HEK293 (cell line): ENCODE results near the gene CEP104.

ENCODE experiments used
- CTCF ChIA-PET: fragments of 350-600 bp; formaldehyde crosslinking; extraction: SDS; loops from one replicate; lab custom pipeline; 2021; ENCODE audit warnings: antibody characterized with exemption; lab: Yijun Ruan, JAX
- POLR2A ChIA-PET: fragments of 300-600 bp; formaldehyde crosslinking; extraction: SDS; loops from one replicate; lab custom pipeline; 2020; ENCODE audit warnings: antibody characterized with exemption, inconsistent platforms; lab: Yijun Ruan, JAX
- H3K27ac ChIP-seq: fragments of 200-500 bp; sonication (Bioruptor generic); 2 replicates; pipeline ENCODE4 v1.5.1; 2014; ENCODE audit warnings: low read depth, low read length, control low read depth, inconsistent platforms; ENCODE audit errors: extremely low read depth
- H3K36me3 ChIP-seq, 2 experiments: fragments of 200-500 bp in 1 of 2; sonication (Bioruptor generic) in 1 of 2; 1 replicate in 1 of 2; 2 replicates in 1 of 2; pipeline ENCODE4 v1.5.1; 2014 to 2017; ENCODE audit warnings: inconsistent platforms in 2 of 2, low read length in 2 of 2; ENCODE audit not compliant: control insufficient read depth in 2 of 2, insufficient read depth in 1 of 2
- H3K4me1 ChIP-seq: fragments of 200-500 bp; sonication (Bioruptor generic); 2 replicates; pipeline ENCODE4 v1.5.1; 2014; ENCODE audit warnings: mild to moderate bottlenecking, low read length, inconsistent platforms; ENCODE audit not compliant: control insufficient read depth, insufficient read depth
- H3K4me3 ChIP-seq: 2 replicates; pipeline ENCODE4 v1.5.1; 2011; ENCODE audit warnings: low read depth, mild to moderate bottlenecking, control low read depth, low read length, moderate library complexity
- H3K9me3 ChIP-seq: fragments of 200-500 bp; sonication (Bioruptor generic); 2 replicates; pipeline ENCODE4 v1.5.1; 2014; ENCODE audit warnings: low read depth, low read length, inconsistent platforms; ENCODE audit not compliant: control insufficient read depth, insufficient read depth
- FEZF1 ChIP-seq: fragments of 450-650 bp; formaldehyde crosslinking; IDR thresholded peaks from 2 replicates; pipeline ENCODE4 v1.5.1; 2016; ENCODE audit warnings: missing biosample characterization, missing genetic modification characterization
- MEIS1 ChIP-seq: sonication (generic); formaldehyde crosslinking; IDR thresholded peaks from 2 replicates; pipeline ENCODE4 v1.8.1; 2022; ENCODE audit warnings: missing genetic modification reagents, mild to moderate bottlenecking, borderline replicate concordance
- OVOL3 ChIP-seq: fragments of 450-650 bp; formaldehyde crosslinking; IDR thresholded peaks from 2 replicates; pipeline ENCODE4 v1.5.1; 2016; ENCODE audit warnings: missing biosample characterization, missing genetic modification characterization
- PRDM1 ChIP-seq: fragments of 450-650 bp; formaldehyde crosslinking; IDR thresholded peaks from 2 replicates; pipeline ENCODE4; 2016; ENCODE audit warnings: missing biosample characterization, missing genetic modification characterization
- SP7 ChIP-seq: fragments of 450-650 bp; formaldehyde crosslinking; IDR thresholded peaks from 2 replicates; pipeline ENCODE4 v1.5.1; 2016; ENCODE audit warnings: missing biosample characterization, missing genetic modification characterization
- TRIM28 ChIP-seq: IDR thresholded peaks from 2 replicates; pipeline ENCODE4 v1.6.1; 2011; ENCODE audit warnings: low read length, control low read depth, borderline replicate concordance
- WT1 ChIP-seq: fragments of 450-650 bp; formaldehyde crosslinking; IDR thresholded peaks from 2 replicates; pipeline ENCODE4 v1.5.1; 2016; ENCODE audit warnings: missing biosample characterization, missing genetic modification characterization
- ZFP41 ChIP-seq: fragments of 450-650 bp; formaldehyde crosslinking; IDR thresholded peaks from 2 replicates; pipeline ENCODE4 v1.5.1; 2016; ENCODE audit warnings: missing biosample characterization, missing genetic modification characterization, borderline replicate concordance
- ZFP69B ChIP-seq: fragments of 450-650 bp; formaldehyde crosslinking; IDR thresholded peaks from 2 replicates; pipeline ENCODE4 v1.5.1; 2016; ENCODE audit warnings: missing biosample characterization, missing genetic modification characterization
- ZNF112 ChIP-seq: fragments of 450-650 bp; formaldehyde crosslinking; IDR thresholded peaks from 2 replicates; pipeline ENCODE4 v1.5.0; 2017; ENCODE audit warnings: missing biosample characterization, missing genetic modification characterization
- ZNF132 ChIP-seq: fragments of 450-650 bp; formaldehyde crosslinking; IDR thresholded peaks from 2 replicates; pipeline ENCODE4 v1.5.1; 2017; ENCODE audit warnings: missing biosample characterization, missing genetic modification characterization, borderline replicate concordance
- ZNF140 ChIP-seq: fragments of 450-650 bp; formaldehyde crosslinking; IDR thresholded peaks from 2 replicates; pipeline ENCODE4 v1.5.1; 2016; ENCODE audit warnings: missing biosample characterization, missing genetic modification characterization
- ZNF266 ChIP-seq: fragments of 450-650 bp; formaldehyde crosslinking; IDR thresholded peaks from 2 replicates; pipeline ENCODE4 v1.5.1; 2016; ENCODE audit warnings: missing biosample characterization, missing genetic modification characterization, low read depth
- ZNF585B ChIP-seq: fragments of 450-650 bp; formaldehyde crosslinking; IDR thresholded peaks from 2 replicates; pipeline ENCODE4 v1.5.1; 2016; ENCODE audit warnings: missing biosample characterization, missing genetic modification characterization
- ZNF596 ChIP-seq: fragments of 450-650 bp; IDR thresholded peaks from 2 replicates; pipeline ENCODE4 v1.5.0; 2018; ENCODE audit warnings: missing biosample characterization, mild to moderate bottlenecking, missing genetic modification characterization, moderate library complexity
- ZNF600 ChIP-seq: fragments of 450-650 bp; formaldehyde crosslinking; IDR thresholded peaks from 2 replicates; pipeline ENCODE4 v1.5.1; 2016; ENCODE audit warnings: missing biosample characterization, missing genetic modification characterization
- ZNF621 ChIP-seq: fragments of 450-650 bp; formaldehyde crosslinking; IDR thresholded peaks from 2 replicates; pipeline ENCODE4 v1.5.1; 2017; ENCODE audit warnings: missing biosample characterization, missing genetic modification characterization
- ZNF623 ChIP-seq: fragments of 450-650 bp; formaldehyde crosslinking; IDR thresholded peaks from 2 replicates; pipeline ENCODE4 v1.5.1; 2016; ENCODE audit warnings: missing biosample characterization, missing genetic modification characterization
- ZNF654 ChIP-seq: fragments of 450-650 bp; formaldehyde crosslinking; IDR thresholded peaks from 2 replicates; pipeline ENCODE4 v1.5.1; 2016; ENCODE audit warnings: low read depth, missing biosample characterization, missing genetic modification characterization
- ZNF701 ChIP-seq: fragments of 450-650 bp; formaldehyde crosslinking; IDR thresholded peaks from 2 replicates; pipeline ENCODE4 v1.5.1; 2016; ENCODE audit warnings: missing biosample characterization, missing genetic modification characterization
- TF ChIP-seq, protein P1 (sequence below): fragments of 450-650 bp; formaldehyde crosslinking; conservative IDR thresholded peaks from 2 replicates; pipeline ENCODE4 v1.5.1; 2016; ENCODE audit warnings: low read depth, missing biosample characterization, missing genetic modification characterization
- TF ChIP-seq, protein P2 (sequence below): fragments of 450-650 bp; formaldehyde crosslinking; IDR thresholded peaks from 2 replicates; pipeline ENCODE4 v1.5.1; 2016; ENCODE audit warnings: missing biosample characterization, missing genetic modification characterization
- TF ChIP-seq, protein P3 (sequence below): fragments of 450-650 bp; formaldehyde crosslinking; IDR thresholded peaks from 2 replicates; pipeline ENCODE4 v1.5.1; 2016; ENCODE audit warnings: missing biosample characterization, missing genetic modification characterization, low read depth
- TF ChIP-seq, protein P4 (sequence below): fragments of 450-650 bp; formaldehyde crosslinking; IDR thresholded peaks from 2 replicates; pipeline ENCODE4 v1.5.1; 2016; ENCODE audit warnings: missing biosample characterization, missing genetic modification characterization

Gene CEP104

DNA sequence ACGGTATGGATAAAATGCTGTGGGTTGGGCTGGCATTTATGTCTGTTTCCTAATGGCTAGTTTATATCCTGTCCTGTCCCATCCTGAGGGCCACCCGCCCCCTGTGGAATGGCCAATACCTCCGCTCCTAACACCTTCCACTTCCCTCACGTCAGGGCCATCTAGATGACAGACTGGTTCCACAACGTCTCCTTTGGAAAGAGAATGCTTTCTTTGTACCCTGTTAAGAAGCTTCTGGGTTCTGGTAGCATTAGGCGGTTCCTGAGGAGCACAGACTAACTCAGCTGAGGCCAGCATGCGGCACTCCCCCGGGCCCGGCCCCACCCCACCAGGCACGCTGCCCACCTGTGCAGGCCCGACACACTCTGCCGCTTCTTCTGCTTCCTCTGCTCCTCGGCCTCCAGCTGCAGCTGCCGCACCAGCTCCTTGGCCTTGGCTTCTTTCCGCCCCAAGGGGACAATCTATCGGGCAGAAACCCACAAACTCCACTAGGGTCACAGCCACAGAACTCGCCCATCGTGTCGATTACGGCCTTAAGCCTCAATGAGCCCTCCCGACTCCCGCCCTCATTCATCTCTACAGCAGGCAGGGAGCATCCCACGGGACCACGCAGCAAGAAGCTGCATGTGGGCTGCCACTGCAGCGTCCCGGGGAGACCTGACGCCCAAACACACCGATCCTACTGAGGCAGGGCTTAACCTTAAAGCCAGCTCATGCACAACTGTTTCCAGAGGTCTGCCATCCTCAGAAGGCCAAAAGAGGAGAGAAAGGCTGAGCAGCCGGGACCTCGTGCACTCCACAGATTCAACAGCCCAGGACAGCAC, 73.1 kb downstream of the CEP104 start:
- CTCF ChIA-PET = no interaction called here
- POLR2A ChIA-PET = interaction anchor here (1.1 kb wide), 1 partner anchor 10 kb away, joined by 3 read pairs; no protein-coding TSS in a partner anchor
- Histone ChIP-seq H3K36me3 (peaks cover 33 to 100% of the 10 kb centered on the region in 2 experiments), H3K4me3 (no peak overlapping the region), H3K27ac (no peak overlapping the region), H3K4me1 (no peaks in the 10 kb centered on the region), H3K9me3 (no peaks in the 10 kb centered on the region)
- TF ChIP-seq WT1 (no peak), ZNF600 (0 out of 2 replicates have a peak, but pooled peaks have one; percentile 6), MEIS1 (CRISPR knock-in tag) (no peak), ZNF585B (tag by site-specific recombination) (no peak), ZNF701 (tag by site-specific recombination) (no peak), ZNF654 (no peak)
- TF ChIP-seq, protein P1, sequence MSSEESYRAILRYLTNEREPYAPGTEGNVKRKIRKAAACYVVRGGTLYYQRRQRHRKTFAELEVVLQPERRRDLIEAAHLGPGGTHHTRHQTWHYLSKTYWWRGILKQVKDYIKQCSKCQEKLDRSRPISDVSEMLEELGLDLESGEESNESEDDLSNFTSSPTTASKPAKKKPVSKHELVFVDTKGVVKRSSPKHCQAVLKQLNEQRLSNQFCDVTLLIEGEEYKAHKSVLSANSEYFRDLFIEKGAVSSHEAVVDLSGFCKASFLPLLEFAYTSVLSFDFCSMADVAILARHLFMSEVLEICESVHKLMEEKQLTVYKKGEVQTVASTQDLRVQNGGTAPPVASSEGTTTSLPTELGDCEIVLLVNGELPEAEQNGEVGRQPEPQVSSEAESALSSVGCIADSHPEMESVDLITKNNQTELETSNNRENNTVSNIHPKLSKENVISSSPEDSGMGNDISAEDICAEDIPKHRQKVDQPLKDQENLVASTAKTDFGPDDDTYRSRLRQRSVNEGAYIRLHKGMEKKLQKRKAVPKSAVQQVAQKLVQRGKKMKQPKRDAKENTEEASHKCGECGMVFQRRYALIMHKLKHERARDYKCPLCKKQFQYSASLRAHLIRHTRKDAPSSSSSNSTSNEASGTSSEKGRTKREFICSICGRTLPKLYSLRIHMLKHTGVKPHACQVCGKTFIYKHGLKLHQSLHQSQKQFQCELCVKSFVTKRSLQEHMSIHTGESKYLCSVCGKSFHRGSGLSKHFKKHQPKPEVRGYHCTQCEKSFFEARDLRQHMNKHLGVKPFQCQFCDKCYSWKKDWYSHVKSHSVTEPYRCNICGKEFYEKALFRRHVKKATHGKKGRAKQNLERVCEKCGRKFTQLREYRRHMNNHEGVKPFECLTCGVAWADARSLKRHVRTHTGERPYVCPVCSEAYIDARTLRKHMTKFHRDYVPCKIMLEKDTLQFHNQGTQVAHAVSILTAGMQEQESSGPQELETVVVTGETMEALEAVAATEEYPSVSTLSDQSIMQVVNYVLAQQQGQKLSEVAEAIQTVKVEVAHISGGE (tag by site-specific recombination) = no peak

DNA sequence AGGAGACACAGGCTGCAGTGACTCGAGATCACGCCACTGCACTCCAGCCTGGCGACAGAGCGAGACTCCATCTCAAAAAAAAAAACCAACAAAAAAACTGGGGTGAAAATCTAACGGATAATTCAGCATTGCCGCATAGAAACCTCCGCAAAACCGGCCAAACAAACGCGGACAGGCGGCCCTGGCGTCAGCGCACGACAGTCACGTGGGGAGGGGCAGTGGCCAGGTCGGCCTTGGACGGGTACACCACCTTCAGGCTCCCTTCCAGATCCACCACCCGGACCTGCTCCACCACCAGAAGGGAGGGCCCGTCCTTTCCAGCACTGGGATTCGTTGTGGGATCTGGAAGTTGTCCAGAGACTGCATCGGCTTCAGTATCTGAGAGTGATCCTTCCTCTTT, 76.1 kb downstream of the CEP104 start:
- Histone ChIP-seq H3K36me3 (peaks cover 25 to 81% of the 10 kb centered on the region in 2 experiments), H3K4me1 (no peaks in the 10 kb centered on the region), H3K4me3 (no peak overlapping the region), H3K27ac (no peak overlapping the region), H3K9me3 (no peaks in the 10 kb centered on the region)
- POLR2A ChIA-PET = no interaction called here
- CTCF ChIA-PET = interaction anchor here (1.2 kb wide), 1 partner anchor 57 kb away, joined by 4 read pairs; no protein-coding TSS in a partner anchor
- TF ChIP-seq ZNF623 (tag by site-specific recombination) = no peak

DNA sequence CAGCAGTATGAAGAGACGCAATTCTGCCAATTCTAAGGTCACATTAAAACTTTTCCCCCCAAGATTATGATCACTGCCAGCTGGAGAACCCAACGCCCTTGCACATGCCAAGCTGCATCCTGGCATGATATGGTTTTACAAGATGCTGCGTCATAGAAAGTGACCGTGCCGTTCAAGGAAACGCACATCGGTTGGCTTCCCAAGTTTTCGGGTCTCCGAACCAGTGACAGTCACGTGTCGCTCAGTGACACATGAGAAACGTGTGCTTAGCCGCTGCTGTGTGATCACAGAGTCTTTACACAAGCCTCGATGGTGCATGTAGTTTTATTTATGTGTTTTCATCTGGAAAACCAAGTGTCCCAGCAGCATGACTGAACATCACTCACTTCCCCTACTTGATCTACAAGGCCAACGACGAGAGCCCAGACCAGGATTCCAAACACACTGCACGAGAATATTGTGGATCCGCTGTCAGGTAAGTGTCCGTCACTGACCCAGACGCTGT, 77.0 kb downstream of the CEP104 start:
- POLR2A ChIA-PET = no interaction called here

More for the DNA sequence above, 77.0 kb downstream of the CEP104 start:
- Histone ChIP-seq H3K36me3 (peaks cover 22 to 71% of the 10 kb centered on the region in 2 experiments), H3K4me1 (no peaks in the 10 kb centered on the region), H3K4me3 (no peak overlapping the region), H3K9me3 (no peaks in the 10 kb centered on the region), H3K27ac (no peak overlapping the region)
- TF ChIP-seq PRDM1 (tag by site-specific recombination) = no peak
- no peak for TF ChIP-seq ZNF596 (tag by site-specific recombination)
- no peak for TF ChIP-seq ZNF132 (tag by site-specific recombination)
- TF ChIP-seq ZFP69B (tag by site-specific recombination) = no peak
- no peak for TF ChIP-seq TRIM28
- no peak for TF ChIP-seq ZNF621
- TF ChIP-seq SP7 (tag by site-specific recombination) = no peak
- TF ChIP-seq ZFP41 (tag by site-specific recombination) = no peak
- no peak for TF ChIP-seq ZNF623 (tag by site-specific recombination)
- TF ChIP-seq, protein P2, sequence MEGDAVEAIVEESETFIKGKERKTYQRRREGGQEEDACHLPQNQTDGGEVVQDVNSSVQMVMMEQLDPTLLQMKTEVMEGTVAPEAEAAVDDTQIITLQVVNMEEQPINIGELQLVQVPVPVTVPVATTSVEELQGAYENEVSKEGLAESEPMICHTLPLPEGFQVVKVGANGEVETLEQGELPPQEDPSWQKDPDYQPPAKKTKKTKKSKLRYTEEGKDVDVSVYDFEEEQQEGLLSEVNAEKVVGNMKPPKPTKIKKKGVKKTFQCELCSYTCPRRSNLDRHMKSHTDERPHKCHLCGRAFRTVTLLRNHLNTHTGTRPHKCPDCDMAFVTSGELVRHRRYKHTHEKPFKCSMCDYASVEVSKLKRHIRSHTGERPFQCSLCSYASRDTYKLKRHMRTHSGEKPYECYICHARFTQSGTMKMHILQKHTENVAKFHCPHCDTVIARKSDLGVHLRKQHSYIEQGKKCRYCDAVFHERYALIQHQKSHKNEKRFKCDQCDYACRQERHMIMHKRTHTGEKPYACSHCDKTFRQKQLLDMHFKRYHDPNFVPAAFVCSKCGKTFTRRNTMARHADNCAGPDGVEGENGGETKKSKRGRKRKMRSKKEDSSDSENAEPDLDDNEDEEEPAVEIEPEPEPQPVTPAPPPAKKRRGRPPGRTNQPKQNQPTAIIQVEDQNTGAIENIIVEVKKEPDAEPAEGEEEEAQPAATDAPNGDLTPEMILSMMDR = no peak; the same call in 1 of the 2 replicates
- TF ChIP-seq OVOL3 = no peak
- no peak for TF ChIP-seq ZNF266
- TF ChIP-seq, protein P3, sequence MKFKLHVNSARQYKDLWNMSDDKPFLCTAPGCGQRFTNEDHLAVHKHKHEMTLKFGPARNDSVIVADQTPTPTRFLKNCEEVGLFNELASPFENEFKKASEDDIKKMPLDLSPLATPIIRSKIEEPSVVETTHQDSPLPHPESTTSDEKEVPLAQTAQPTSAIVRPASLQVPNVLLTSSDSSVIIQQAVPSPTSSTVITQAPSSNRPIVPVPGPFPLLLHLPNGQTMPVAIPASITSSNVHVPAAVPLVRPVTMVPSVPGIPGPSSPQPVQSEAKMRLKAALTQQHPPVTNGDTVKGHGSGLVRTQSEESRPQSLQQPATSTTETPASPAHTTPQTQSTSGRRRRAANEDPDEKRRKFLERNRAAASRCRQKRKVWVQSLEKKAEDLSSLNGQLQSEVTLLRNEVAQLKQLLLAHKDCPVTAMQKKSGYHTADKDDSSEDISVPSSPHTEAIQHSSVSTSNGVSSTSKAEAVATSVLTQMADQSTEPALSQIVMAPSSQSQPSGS = no peak
- no peak for TF ChIP-seq ZNF140
- TF ChIP-seq FEZF1 (tag by site-specific recombination) = no peak
- TF ChIP-seq, protein P4, sequence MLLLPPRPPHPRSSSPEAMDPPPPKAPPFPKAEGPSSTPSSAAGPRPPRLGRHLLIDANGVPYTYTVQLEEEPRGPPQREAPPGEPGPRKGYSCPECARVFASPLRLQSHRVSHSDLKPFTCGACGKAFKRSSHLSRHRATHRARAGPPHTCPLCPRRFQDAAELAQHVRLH = no peak
- no peak for TF ChIP-seq ZNF112
- CTCF ChIA-PET = no interaction called here
